Endothelial cell of umbilical vein (primary cell): ENCODE data around the gene CWC25. TPM values are rescaled to one million over a fixed set of nuclear protein-coding genes. Genes with fewer than 3 reads are reported as not detected.

Source experiments
- BruUV-seq: library from RNA; stranded (reverse); fragments of 400-500 nt; replicated peaks from 2 replicates; lab custom pipeline; 2021; lab: Mats Ljungman, UMichigan
- CTCF ChIA-PET: fragments of 300-600, 350-600 bp; sonication (Branson Sonifier 250); formaldehyde crosslinking; loops from one replicate; lab custom pipeline; 2021; ENCODE audit warnings: antibody characterized with exemption, inconsistent platforms; lab: Charles Lee
- POLR2A ChIA-PET: fragments of 300-600, 350-600 bp; sonication (Branson Sonifier 250); formaldehyde crosslinking; loops from one replicate; lab custom pipeline; 2021; ENCODE audit warnings: antibody characterized with exemption, inconsistent platforms; lab: Charles Lee
- DNase-seq: peaks from one replicate; pipeline ENCODE4 v3.0.0-alpha.2; 2011; ENCODE audit warnings: low read depth, low spot score
- FAIRE-seq: peaks from 2 replicates; lab custom pipeline; 2011; peaks lifted over from hg19 to GRCh38; lab: Jason Lieb, UNC
- H2AFZ ChIP-seq: 2 replicates; pipeline ENCODE4 v1.6.0; 2012; ENCODE audit warnings: low read depth, low read length, control low read depth, inconsistent platforms
- H3K27ac ChIP-seq: 2 replicates; pipeline ENCODE4 v1.5.1; 2011; ENCODE audit warnings: low read depth, mild to moderate bottlenecking, control low read depth, low read length, moderate library complexity; ENCODE audit not compliant: insufficient read depth
- H3K27me3 ChIP-seq, 2 experiments: 2 replicates each; pipeline versions ENCODE4 v1.6.0 to v1.6.1; 2011; ENCODE audit warnings: low read length in 2 of 2, mixed read lengths in 1 of 2; ENCODE audit not compliant: control insufficient read depth in 2 of 2, insufficient read depth in 2 of 2
- H3K36me3 ChIP-seq, 2 experiments: 2 replicates in 1 of 2; 3 replicates in 1 of 2; pipeline ENCODE4 v1.5.1; 2011; ENCODE audit warnings: low read length in 2 of 2, mild to moderate bottlenecking in 1 of 2, moderate library complexity in 1 of 2; ENCODE audit not compliant: control insufficient read depth in 2 of 2, insufficient read depth in 2 of 2; ENCODE audit errors: extremely low read depth in 1 of 2
- H3K4me1 ChIP-seq: 3 replicates; pipeline ENCODE4 v1.5.1; 2011; ENCODE audit warnings: mild to moderate bottlenecking, low read length; ENCODE audit not compliant: control insufficient read depth, insufficient read depth; ENCODE audit errors: extremely low read depth
- H3K4me2 ChIP-seq: 2 replicates; pipeline ENCODE4 v1.6.1; 2011; ENCODE audit warnings: low read length, control low read depth, mixed read lengths; ENCODE audit not compliant: insufficient read depth
- H3K4me3 ChIP-seq, 3 experiments: fragments of 200-600 bp in 1 of 3; sonication (generic), shearing (Covaris generic) in 1 of 3; replicated peaks in 1 of 3; 2 replicates each; pipeline ENCODE4 v1.5.1; 2011 to 2016; ENCODE audit warnings: control low read depth in 3 of 3, low read length in 3 of 3, mild to moderate bottlenecking in 2 of 3, inconsistent platforms in 1 of 3, low read depth in 1 of 3, moderate library complexity in 1 of 3; ENCODE audit not compliant: insufficient read depth in 1 of 3
- H3K79me2 ChIP-seq: 2 replicates; pipeline ENCODE4 v1.6.0; 2012; ENCODE audit warnings: low read length, inconsistent platforms; ENCODE audit not compliant: control insufficient read depth, insufficient read depth
- H3K9ac ChIP-seq: replicated peaks from 2 replicates; pipeline ENCODE3; 2011; ENCODE audit warnings: low read length, control low read depth; ENCODE audit not compliant: insufficient read depth; ENCODE audit errors: extremely low read depth
- H3K9me1 ChIP-seq: replicated peaks from 3 replicates; pipeline ENCODE4 v1.6.0; 2011; ENCODE audit warnings: mild to moderate bottlenecking, low read length; ENCODE audit not compliant: control insufficient read depth, insufficient read depth; ENCODE audit errors: extremely low read depth
- H3K9me3 ChIP-seq: replicated peaks from 2 replicates; pipeline ENCODE4 v1.5.1; 2012; ENCODE audit warnings: low read length, inconsistent platforms; ENCODE audit not compliant: control insufficient read depth, insufficient read depth
- H4K20me1 ChIP-seq: replicated peaks from 2 replicates; pipeline ENCODE3; 2011; ENCODE audit warnings: mild to moderate bottlenecking, low read length; ENCODE audit not compliant: control insufficient read depth, insufficient read depth; ENCODE audit errors: extremely low read depth
- CTCF ChIP-seq, 2 donors: IDR thresholded peaks; 1 replicate in 1 of 2; 2 replicates in 1 of 2; pipeline ENCODE4 v1.5.1; 2011; ENCODE audit warnings: low read length in 2 of 2, mild to moderate bottlenecking in 2 of 2, moderate library complexity in 2 of 2, control low read depth in 1 of 2, inconsistent platforms in 1 of 2, low read depth in 1 of 2; ENCODE audit not compliant: insufficient read depth in 1 of 2; ENCODE audit errors: extremely low read depth in 1 of 2
- EZH2 ChIP-seq: IDR thresholded peaks from 2 replicates; pipeline ENCODE4 v1.6.1; 2012; ENCODE audit warnings: borderline replicate concordance, low read depth, mild to moderate bottlenecking, moderate library complexity, low read length, inconsistent platforms; ENCODE audit not compliant: severe bottlenecking
- FOS ChIP-seq: IDR thresholded peaks from 2 replicates; pipeline ENCODE4 v1.6.1; 2011; ENCODE audit warnings: mild to moderate bottlenecking, low read length, moderate library complexity, borderline replicate concordance; ENCODE audit not compliant: insufficient read depth
- JUN ChIP-seq: IDR thresholded peaks from 2 replicates; pipeline ENCODE4 v1.6.1; 2011; ENCODE audit warnings: borderline replicate concordance, low read depth; ENCODE audit not compliant: insufficient read length, insufficient read depth
- MYC ChIP-seq: IDR thresholded peaks from one replicate; pipeline ENCODE4 v1.6.1; 2011; ENCODE audit warnings: mild to moderate bottlenecking, low read depth, low read length
- dilution Hi-C: fragments of 300-500 bp; cut with MboI; formaldehyde crosslinking; loops from one replicate; pipeline ENCODE4 v1.15.0; 2019; ENCODE audit warnings: low sequenced_read_pairs; ENCODE audit not compliant: extremely low pct_ligation_motif_present
- intact Hi-C: fragments of 100-400 bp; cut with micrococcal nuclease; formaldehyde crosslinking; loops from one replicate; pipeline ENCODE4 v1.10.0; 2022
- polyA plus RNA-seq, 4 experiments: library from polyadenylated mRNA; depleted of rRNA in 3 of 4; stranded (reverse) in 3 of 4; unstranded in 1 of 4; fragments of >200 nt; gene quantifications; 2 replicates each; pipeline versions ENCODE4 v1.2.1 to v1.2.3, GENCODE V29; 2011 to 2012; ENCODE audit warnings: missing spikeins in 1 of 4
- total RNA-seq: library from RNA; stranded (reverse); gene quantifications from 2 replicates; pipeline ENCODE4 v1.2.3, GENCODE V29; 2021

The CWC25 gene
- total and polyA plus RNA-seq, 2 donors (not counting 3 experiments of a cell fraction or from before 2014, with no cell fraction given), result 13.8 to 20.0 TPM

DNA sequence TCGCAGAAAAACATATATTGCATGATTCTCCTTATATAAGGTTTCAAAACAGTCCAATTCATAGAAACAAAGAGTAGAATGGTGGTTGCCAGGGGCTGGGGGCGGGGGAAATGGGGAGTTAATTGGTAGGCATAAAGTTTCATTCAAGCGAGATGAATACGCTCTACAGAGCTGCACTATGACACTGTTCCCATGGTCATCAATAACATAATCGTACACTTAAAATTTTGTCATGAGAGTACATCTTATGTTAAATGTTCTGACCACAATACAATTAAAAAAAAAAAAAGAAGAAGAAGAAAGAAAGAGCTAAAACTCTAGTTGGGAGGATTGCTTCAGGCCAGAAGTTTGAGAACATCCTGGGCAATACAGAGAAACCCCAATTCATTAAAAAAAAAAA, 30.9 kb downstream of the CWC25 start:
- CTCF ChIA-PET, result interaction anchor here (0.7 kb wide), 1 partner anchor 191 kb away, joined by 3 read pairs; no protein-coding TSS in a partner anchor
- POLR2A ChIA-PET, result no interaction called here

More for the DNA sequence above, 30.9 kb downstream of the CWC25 start:
- H3K27me3 ChIP-seq, result no peaks in the 10 kb centered on the region
- intact Hi-C loops (no loop called here), dilution Hi-C loops (no loop called here)
- no peak overlapping the region for H3K9ac ChIP-seq
- H3K4me2 ChIP-seq, result no peak overlapping the region
- FAIRE-seq (no peak), DNase-seq (no peak)
- H3K4me1 ChIP-seq, result peaks cover 34% of the 10 kb centered on the region
- no peak overlapping the region for H3K4me3 ChIP-seq
- H4K20me1 ChIP-seq, result no peaks in the 10 kb centered on the region
- H2AFZ ChIP-seq, result no peak overlapping the region
- no TSS peak for BruUV-seq
- peaks cover 60% of the 10 kb centered on the region for H3K79me2 ChIP-seq
- TF ChIP-seq CTCF (IDR thresholded peaks at IDR 0.05; ENCODE audit: extremely low read depth in 1 of 2, insufficient read depth in 1 of 2, low read depth in 1 of 2, low read length in 2 of 2), result no peak
- no peak for TF ChIP-seq MYC
- TF ChIP-seq JUN, result no peak
- no peak for TF ChIP-seq FOS
- TF ChIP-seq EZH2, result no peak
- H3K9me3 ChIP-seq, result no peaks in the 10 kb centered on the region
- H3K36me3 ChIP-seq, result peaks cover 0 to 7% of the 10 kb centered on the region in 2 experiments
- no peak overlapping the region for H3K27ac ChIP-seq
- no peaks in the 10 kb centered on the region for H3K9me1 ChIP-seq
